Activated CD4-positive, CD25-positive, alpha-beta regulatory T cell treated with anti-CD3 and anti-CD28 coated beads, Interleukin-2, amount 50 U/mL, for 24 hours (primary cell): ENCODE data around the gene MYO3A.
"Not testable (repeated sequence)": the region's sequence is repeated elsewhere in the genome, so short reads cannot be mapped to it uniquely, and the experiment has no call there.

Experiments
- ATAC-seq, 2 donors: fragments of 150-1000 bp; cut with Tn5 transposase; one replicate each; pipeline ENCODE4 v1.10.0; 2021; ENCODE audit warnings: mild to moderate bottlenecking in 1 of 2, moderate library complexity in 1 of 2

MYO3A gene

GRCh38 chr10:25988583-25988982, 54.6 kb downstream of the MYO3A start:
- no peak for ATAC-seq

GRCh38 chr10:25989951-25990350, 55.9 kb downstream of the MYO3A start:
- ATAC-seq = no peak

- no peak for ATAC-seq
Observed at GRCh38 chr10:25999295-25999981, 65.4 kb downstream of the MYO3A start.

- no peak for ATAC-seq
Observed at GRCh38 chr10:26000971-26001370, 66.9 kb downstream of the MYO3A start.

GRCh38 chr10:26002466-26002865, 68.4 kb downstream of the MYO3A start:
- not testable (repeated sequence) for ATAC-seq

- ATAC-seq = no peak
Observed at GRCh38 chr10:26015092-26015491, 81.1 kb downstream of the MYO3A start.

GRCh38 chr10:26022831-26023230, 88.8 kb downstream of the MYO3A start:
- no peak for ATAC-seq

- ATAC-seq = no peak
Observed at GRCh38 chr10:26024303-26024702, 90.3 kb downstream of the MYO3A start.

- no peak for ATAC-seq
Observed at GRCh38 chr10:26025523-26025922, 91.5 kb downstream of the MYO3A start.

- ATAC-seq = no peak
Observed at GRCh38 chr10:26029858-26030257, 95.8 kb downstream of the MYO3A start.

- no peak for ATAC-seq
Observed at GRCh38 chr10:26031300-26031699, 97.3 kb downstream of the MYO3A start.

- no peak for ATAC-seq
Observed at GRCh38 chr10:26043469-26043868, 109.4 kb downstream of the MYO3A start.

GRCh38 chr10:26044141-26044749, 110.2 kb downstream of the MYO3A start:
- ATAC-seq = no peak

- no peak for ATAC-seq
Observed at GRCh38 chr10:26046073-26046700, 112.2 kb downstream of the MYO3A start.

- ATAC-seq = no peak
Observed at GRCh38 chr10:26048756-26049155, 114.7 kb downstream of the MYO3A start.

- no peak for ATAC-seq
Observed at GRCh38 chr10:26052326-26052725, 118.3 kb downstream of the MYO3A start.

GRCh38 chr10:26057466-26057865, 123.4 kb downstream of the MYO3A start:
- no peak for ATAC-seq

GRCh38 chr10:26064106-26064505, 130.1 kb downstream of the MYO3A start:
- ATAC-seq = no peak

- no peak for ATAC-seq
Observed at GRCh38 chr10:26067680-26068079, 133.7 kb downstream of the MYO3A start.

GRCh38 chr10:26080971-26081370, 146.9 kb downstream of the MYO3A start:
- not testable (repeated sequence) for ATAC-seq

GRCh38 chr10:26081459-26081858, 147.4 kb downstream of the MYO3A start:
- ATAC-seq = no peak

- ATAC-seq = no peak
Observed at GRCh38 chr10:26085549-26085948, 151.5 kb downstream of the MYO3A start.

- ATAC-seq = no peak
Observed at GRCh38 chr10:26087666-26088065, 153.6 kb downstream of the MYO3A start.

GRCh38 chr10:26090026-26090425, 156.0 kb downstream of the MYO3A start:
- no peak for ATAC-seq
